BJ (cell line): Measurements from ENCODE around the gene SETD1A. TPM values are rescaled to one million over a fixed set of nuclear protein-coding genes. Genes with fewer than 3 reads are reported as not detected.

ENCODE experiments used
- CTCF ChIA-PET: fragments of 350-600 bp; formaldehyde crosslinking; extraction: SDS; loops from one replicate; lab custom pipeline; 2021; ENCODE audit warnings: antibody characterized with exemption, inconsistent platforms; lab: Yijun Ruan, JAX
- POLR2A ChIA-PET: fragments of 300-600 bp; sonication (Branson Sonifier 250); formaldehyde crosslinking; extraction: SDS; loops from one replicate; lab custom pipeline; 2021; ENCODE audit warnings: antibody characterized with exemption; lab: Charles Lee
- DNase-seq: peaks from one replicate; pipeline ENCODE4 v3.0.0-alpha.2; 2011; ENCODE audit warnings: low read depth
- H3K27me3 ChIP-seq: 2 replicates; pipeline ENCODE4 v1.6.0; 2011; ENCODE audit warnings: low read length; ENCODE audit not compliant: control insufficient read depth, insufficient read depth
- H3K36me3 ChIP-seq: 2 replicates; pipeline ENCODE4 v1.5.1; 2011; ENCODE audit warnings: low read length; ENCODE audit not compliant: control insufficient read depth, insufficient read depth
- H3K4me3 ChIP-seq: 2 replicates; pipeline ENCODE4 v1.5.1; 2011; ENCODE audit warnings: low read depth, mild to moderate bottlenecking, control low read depth, low read length
- polyA plus RNA-seq: library from polyadenylated mRNA; depleted of rRNA; stranded (reverse); fragments of >200 nt; gene quantifications from 2 replicates; pipeline ENCODE4 v1.2.3, GENCODE V29; 2011
- TF ChIP-seq, protein P1 (sequence below): IDR thresholded peaks from 2 replicates; pipeline ENCODE4 v1.5.1; 2011; ENCODE audit warnings: low read depth, mild to moderate bottlenecking, control low read depth, inconsistent platforms, low read length, moderate library complexity; ENCODE audit not compliant: insufficient read depth

The SETD1A gene
- polyA plus RNA-seq, 1 experiment = 1.4 TPM

DNA sequence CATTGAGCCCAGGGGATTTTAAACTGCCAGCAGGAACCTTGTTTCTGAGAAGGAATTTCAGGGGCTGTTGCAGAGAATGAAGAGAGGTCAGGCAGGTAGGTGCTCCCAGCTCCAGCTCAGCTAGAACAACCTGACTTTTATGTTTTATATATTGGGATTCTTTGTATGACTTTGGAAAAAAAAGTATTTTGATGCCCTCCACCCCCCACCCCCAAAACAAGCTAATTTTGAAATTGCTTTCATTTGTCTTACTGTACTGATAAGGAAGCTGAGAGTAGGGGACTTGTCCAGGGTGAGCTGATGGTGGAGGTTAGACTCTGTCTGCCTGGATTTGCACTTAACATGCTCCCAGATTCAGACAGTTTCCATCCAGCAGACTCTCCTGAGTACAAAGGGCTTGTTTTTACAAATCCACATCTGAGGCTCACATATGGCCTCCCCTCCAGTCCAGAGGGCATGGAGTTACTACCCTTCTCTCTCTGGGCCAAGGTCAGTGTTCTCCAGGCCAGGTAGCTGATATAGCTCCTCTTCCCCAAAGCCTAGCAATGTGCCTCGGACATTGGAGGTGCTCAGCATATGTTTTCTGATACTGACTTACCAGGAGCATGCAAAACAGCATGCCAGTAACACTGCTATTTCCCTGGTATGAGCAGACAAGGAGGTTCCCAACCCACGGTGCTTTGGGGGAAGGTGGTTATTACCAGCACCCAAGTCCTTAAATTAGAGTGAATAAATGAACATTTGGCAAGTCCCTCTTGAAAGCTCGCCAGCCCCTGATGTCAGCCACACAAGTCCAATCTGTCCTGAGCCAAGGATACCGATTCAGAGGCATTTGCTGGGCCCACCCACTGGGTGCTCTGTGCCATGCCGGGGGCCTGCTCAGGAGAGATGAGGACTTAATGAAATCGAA is 41.6 kb downstream of the SETD1A start:
- no peaks in the 10 kb centered on the region for H3K36me3 ChIP-seq
- TF ChIP-seq, protein P1, sequence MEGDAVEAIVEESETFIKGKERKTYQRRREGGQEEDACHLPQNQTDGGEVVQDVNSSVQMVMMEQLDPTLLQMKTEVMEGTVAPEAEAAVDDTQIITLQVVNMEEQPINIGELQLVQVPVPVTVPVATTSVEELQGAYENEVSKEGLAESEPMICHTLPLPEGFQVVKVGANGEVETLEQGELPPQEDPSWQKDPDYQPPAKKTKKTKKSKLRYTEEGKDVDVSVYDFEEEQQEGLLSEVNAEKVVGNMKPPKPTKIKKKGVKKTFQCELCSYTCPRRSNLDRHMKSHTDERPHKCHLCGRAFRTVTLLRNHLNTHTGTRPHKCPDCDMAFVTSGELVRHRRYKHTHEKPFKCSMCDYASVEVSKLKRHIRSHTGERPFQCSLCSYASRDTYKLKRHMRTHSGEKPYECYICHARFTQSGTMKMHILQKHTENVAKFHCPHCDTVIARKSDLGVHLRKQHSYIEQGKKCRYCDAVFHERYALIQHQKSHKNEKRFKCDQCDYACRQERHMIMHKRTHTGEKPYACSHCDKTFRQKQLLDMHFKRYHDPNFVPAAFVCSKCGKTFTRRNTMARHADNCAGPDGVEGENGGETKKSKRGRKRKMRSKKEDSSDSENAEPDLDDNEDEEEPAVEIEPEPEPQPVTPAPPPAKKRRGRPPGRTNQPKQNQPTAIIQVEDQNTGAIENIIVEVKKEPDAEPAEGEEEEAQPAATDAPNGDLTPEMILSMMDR = no peak
- ChIA-PET CTCF (interaction anchor here (1.0 to 2.3 kb wide), 7 partner anchors 10 to 869 kb away, joined by 3 to 16 read pairs (median 4); partner anchors contain the start of gene HSD3B7), POLR2A (interaction anchor here (0.6 to 1.0 kb wide), 3 partner anchors 38 to 75 kb away, joined by 3 to 11 read pairs (median 11); partner anchors contain the start of genes ZNF646 and ZNF668)
- DNase-seq = no peak
- H3K27me3 ChIP-seq = no peaks in the 10 kb centered on the region
- H3K4me3 ChIP-seq = no peak overlapping the region

GRCh38 chr16:31000671-31001382 is 43.3 kb downstream of the SETD1A start:
- Histone ChIP-seq H3K36me3 (no peaks in the 10 kb centered on the region), H3K4me3 (no peak overlapping the region), H3K27me3 (no peaks in the 10 kb centered on the region)
- TF ChIP-seq, protein P1 = no peak
- POLR2A ChIA-PET = no interaction called here
- CTCF ChIA-PET = no interaction called here
- no peak for DNase-seq

- TF ChIP-seq, protein P1 = no peak
- H3K36me3 ChIP-seq = no peaks in the 10 kb centered on the region
- DNase-seq = no peak
- H3K4me3 ChIP-seq = no peak overlapping the region
- H3K27me3 ChIP-seq = no peaks in the 10 kb centered on the region
- CTCF ChIA-PET = no interaction called here
- POLR2A ChIA-PET = no interaction called here
These were observed 44.1 kb downstream of the SETD1A start for GRCh38 chr16:31001507-31002249.

DNA sequence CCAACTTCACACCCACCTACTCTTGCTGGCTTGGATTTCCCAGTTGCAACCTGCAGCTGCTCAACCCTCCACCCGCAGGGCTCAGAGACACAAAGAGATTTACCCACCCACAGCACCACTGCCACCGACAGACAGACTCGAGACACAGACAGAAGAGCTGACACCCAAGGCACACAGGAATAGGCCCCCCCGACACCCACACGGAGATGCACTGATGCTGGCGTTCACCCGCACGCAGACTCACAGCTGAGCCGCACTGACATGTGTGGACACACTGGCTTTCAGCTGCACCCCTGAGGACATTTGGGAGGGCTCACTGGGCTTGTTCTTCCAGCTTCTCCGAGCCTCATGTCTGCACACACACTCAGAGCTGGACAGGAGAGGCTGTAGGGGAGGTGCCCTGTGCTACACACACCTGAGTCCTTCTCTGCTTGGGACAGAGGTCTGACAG is 44.7 kb downstream of the SETD1A start:
- ChIA-PET POLR2A (no interaction called here), CTCF (interaction anchor here (0.6 to 1.0 kb wide), 2 partner anchors 107 to 458 kb away, joined by 3 read pairs; no protein-coding TSS in a partner anchor)
- TF ChIP-seq, protein P1 = no peak
- no peak overlapping the region for H3K4me3 ChIP-seq
- H3K36me3 ChIP-seq = no peaks in the 10 kb centered on the region
- no peak for DNase-seq
- H3K27me3 ChIP-seq = no peaks in the 10 kb centered on the region
